Neuronal stem cell (in vitro differentiated cells): ENCODE data around the gene ITGA11.

Experiments
- DNase-seq: peaks from one replicate; pipeline ENCODE4 v3.0.0-alpha.2; 2013; ENCODE audit warnings: low spot score
- H2AFZ ChIP-seq: one replicate; pipeline ENCODE4 v1.6.1; 2013; ENCODE audit warnings: mild to moderate bottlenecking, low read length, inconsistent platforms
- H2AK5ac ChIP-seq: 2 replicates; pipeline ENCODE4 v1.6.1; 2013; ENCODE audit warnings: low read depth, mild to moderate bottlenecking, inconsistent platforms, low read length, moderate library complexity, mixed read lengths
- H2BK120ac ChIP-seq: 2 replicates; pipeline ENCODE4 v1.6.1; 2013; ENCODE audit warnings: low read depth, mild to moderate bottlenecking, inconsistent platforms, low read length, moderate library complexity, mixed read lengths
- H2BK12ac ChIP-seq: one replicate; pipeline ENCODE4 v1.6.1; 2013; ENCODE audit warnings: low read length, inconsistent platforms
- H2BK15ac ChIP-seq: 2 replicates; pipeline ENCODE4 v1.6.1; 2013; ENCODE audit warnings: mild to moderate bottlenecking, low read length, inconsistent platforms, mixed read lengths
- H2BK5ac ChIP-seq: one replicate; pipeline ENCODE4 v1.6.1; 2013; ENCODE audit warnings: inconsistent platforms, mild to moderate bottlenecking, low read length, moderate library complexity
- H3K14ac ChIP-seq: one replicate; pipeline ENCODE4 v1.6.1; 2013; ENCODE audit warnings: low read length, inconsistent platforms
- H3K18ac ChIP-seq: 2 replicates; pipeline ENCODE4 v1.6.1; 2013; ENCODE audit warnings: low read length, inconsistent platforms
- H3K23ac ChIP-seq: 2 replicates; pipeline ENCODE4 v1.6.1; 2013; ENCODE audit warnings: low read depth, mild to moderate bottlenecking, mixed read lengths, low read length, inconsistent platforms; ENCODE audit not compliant: poor library complexity
- H3K27ac ChIP-seq: replicated peaks from 3 replicates; pipeline ENCODE4 v1.5.1; 2013; ENCODE audit warnings: low read length, inconsistent platforms
- H3K27me3 ChIP-seq, 3 experiments: 2 replicates each; pipeline ENCODE4 v1.6.1; 2013; ENCODE audit warnings: low read length in 3 of 3, mild to moderate bottlenecking in 2 of 3, inconsistent platforms in 1 of 3, low read depth in 1 of 3, mixed read lengths in 1 of 3, moderate library complexity in 1 of 3; ENCODE audit not compliant: control insufficient read depth in 3 of 3, insufficient read depth in 3 of 3
- H3K36me3 ChIP-seq, 2 donors: replicated peaks in 1 of 2; 2 replicates each; pipeline ENCODE4 v1.6.1; 2013; ENCODE audit warnings: low read length in 2 of 2; ENCODE audit not compliant: control insufficient read depth in 2 of 2, insufficient read depth in 2 of 2
- H3K4ac ChIP-seq: 2 replicates; pipeline ENCODE4 v1.6.1; 2013; ENCODE audit warnings: inconsistent platforms, mild to moderate bottlenecking, low read length, moderate library complexity
- H3K4me1 ChIP-seq, 2 donors: 1 replicate in 1 of 2; 2 replicates in 1 of 2; pipeline ENCODE4 v1.6.1; 2013; ENCODE audit warnings: low read length in 2 of 2, low read depth in 1 of 2; ENCODE audit not compliant: control insufficient read depth in 2 of 2, insufficient read depth in 1 of 2
- H3K4me2 ChIP-seq: one replicate; pipeline ENCODE4 v1.6.1; 2013; ENCODE audit warnings: mild to moderate bottlenecking, low read length, inconsistent platforms; ENCODE audit not compliant: insufficient read depth, poor library complexity, severe bottlenecking
- H3K4me3 ChIP-seq, 2 donors: 2 replicates each; pipeline ENCODE4 v1.5.1; 2013; ENCODE audit warnings: low read length in 2 of 2, mild to moderate bottlenecking in 2 of 2, inconsistent platforms in 1 of 2, moderate library complexity in 1 of 2
- H3K79me1 ChIP-seq: one replicate; pipeline ENCODE4 v1.6.1; 2013; ENCODE audit warnings: low read depth, mild to moderate bottlenecking, inconsistent platforms, low read length, moderate library complexity
- H3K9ac ChIP-seq: one replicate; pipeline ENCODE4 v1.6.1; 2013; ENCODE audit warnings: mild to moderate bottlenecking, low read depth, low read length, inconsistent platforms; ENCODE audit not compliant: poor library complexity
- H3K9me3 ChIP-seq, 2 donors: replicated peaks in 1 of 2; 2 replicates each; pipeline versions ENCODE3 to v1.6.1; 2013; ENCODE audit warnings: low read length in 2 of 2, mild to moderate bottlenecking in 2 of 2, inconsistent platforms in 1 of 2, low read depth in 1 of 2, mixed read lengths in 1 of 2, moderate library complexity in 1 of 2; ENCODE audit not compliant: control insufficient read depth in 2 of 2, insufficient read depth in 1 of 2
- H4K8ac ChIP-seq: one replicate; pipeline ENCODE4 v1.6.1; 2013; ENCODE audit warnings: low read depth, mild to moderate bottlenecking, inconsistent platforms, low read length, moderate library complexity
- H4K91ac ChIP-seq: one replicate; pipeline ENCODE4 v1.6.1; 2013; ENCODE audit warnings: low read length, low read depth, mild to moderate bottlenecking, inconsistent platforms; ENCODE audit not compliant: poor library complexity
- WGBS, 2 donors: extraction: QIAGEN DNeasy Blood & Tissue Kit; methylation state at CpG; one replicate each; pipeline ENCODE4 v1.1.7; 2013; ENCODE audit warnings: missing lambda C conversion rate in 2 of 2, mixed read lengths in 1 of 2; ENCODE audit not compliant: insufficient read length in 2 of 2, insufficient replicate concordance in 1 of 2; ENCODE audit errors: extremely low coverage in 2 of 2; 5-methylcytosine and 5-hydroxymethylcytosine counted together

ITGA11 gene

DNA sequence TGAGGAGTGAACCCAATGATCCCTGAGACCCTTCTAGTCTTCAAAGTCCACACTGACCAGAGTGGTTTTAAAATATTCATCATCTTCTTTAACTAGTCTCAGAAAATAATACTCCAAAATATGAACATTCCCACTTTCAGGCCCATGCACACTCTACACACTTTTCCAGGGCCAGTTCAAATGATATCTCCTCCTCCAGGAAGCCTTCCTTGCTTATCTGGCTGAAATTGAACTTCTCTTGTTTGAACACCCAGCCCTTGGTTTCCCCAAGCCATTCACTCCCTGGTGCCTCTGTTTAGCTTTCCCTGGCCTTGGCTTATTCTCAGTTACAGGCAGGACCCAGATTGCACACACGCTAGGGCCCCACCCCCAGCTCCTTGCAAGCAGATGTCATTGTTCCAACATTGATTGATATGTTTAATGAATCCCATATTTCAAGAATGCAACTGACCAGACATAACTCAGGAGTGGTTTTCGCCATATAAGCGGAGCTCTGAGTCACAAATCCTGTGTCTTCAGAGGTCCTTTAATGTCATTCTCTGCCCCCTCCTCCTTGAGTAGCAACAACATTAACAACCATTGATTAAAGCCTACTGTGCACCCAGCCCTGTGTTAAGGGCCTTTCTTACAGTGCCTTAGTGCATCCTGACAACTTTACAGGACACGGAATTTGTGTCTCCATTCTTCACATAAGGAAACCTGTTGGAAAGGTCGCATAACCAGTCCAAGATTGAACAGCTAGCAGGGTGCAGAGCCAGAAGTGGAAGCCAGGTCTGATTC is 2.1 kb downstream of the ITGA11 start:
- H3K4me1 ChIP-seq: peaks cover 3 to 8% of the 10 kb centered on the region in 2 donors
- no peak overlapping the region for H3K4me3 ChIP-seq
- H2AK5ac ChIP-seq: no peak overlapping the region
- no peak overlapping the region for H4K8ac ChIP-seq
- no peaks in the 10 kb centered on the region for H3K9me3 ChIP-seq
- DNase-seq: no peak
- no peak overlapping the region for H2BK120ac ChIP-seq
- no peak overlapping the region for H3K4me2 ChIP-seq
- no CpG with 5 or more reads among the region's 5 CpGs for WGBS, 2 donors
- no peak overlapping the region for H3K23ac ChIP-seq
- H3K27ac ChIP-seq: no peak overlapping the region
- H2BK5ac ChIP-seq: no peak overlapping the region
- no peak overlapping the region for H3K18ac ChIP-seq
- no peak overlapping the region for H3K4ac ChIP-seq
- no peak overlapping the region for H2BK15ac ChIP-seq
- no peak overlapping the region for H2BK12ac ChIP-seq
- H3K79me1 ChIP-seq: no peaks in the 10 kb centered on the region
- no peak overlapping the region for H3K9ac ChIP-seq
- no peak overlapping the region for H3K14ac ChIP-seq
- H4K91ac ChIP-seq: no peak overlapping the region
- no peaks in the 10 kb centered on the region for H3K36me3 ChIP-seq
- H3K27me3 ChIP-seq: peaks cover 7 to 91% (median 49%) of the 10 kb centered on the region in 3 experiments
- H2AFZ ChIP-seq: no peak overlapping the region

DNA sequence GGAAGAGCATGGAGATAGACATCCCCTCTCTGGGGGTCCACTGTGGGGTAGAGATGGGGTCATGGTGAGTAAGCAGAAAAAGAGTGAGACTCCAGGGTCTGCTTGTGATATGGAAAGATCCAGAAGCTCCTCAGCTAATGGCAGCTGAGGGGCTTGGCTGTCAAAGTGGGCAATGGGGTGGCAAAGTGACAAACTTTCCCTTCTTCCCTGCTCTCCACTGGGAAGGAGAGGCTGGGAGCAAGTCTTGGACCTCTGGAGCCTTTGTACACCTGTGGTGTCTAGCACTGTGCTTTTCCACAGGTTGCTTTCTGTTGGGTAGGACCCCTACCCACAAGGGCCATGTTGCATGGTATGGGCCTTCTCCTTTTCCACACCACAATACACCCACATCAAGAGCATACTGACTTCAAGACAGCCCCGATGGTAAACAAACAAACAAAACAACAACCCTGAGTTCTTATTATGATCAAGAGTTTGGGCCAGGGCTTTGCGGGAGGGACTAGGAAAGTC is 3.5 kb downstream of the ITGA11 start:
- no peak overlapping the region for H2AFZ ChIP-seq
- no peak overlapping the region for H4K91ac ChIP-seq
- H2BK15ac ChIP-seq: peak overlapping the region; percentile 10
- H3K9ac ChIP-seq: no peak overlapping the region
- H3K27me3 ChIP-seq: peaks cover 7 to 77% (median 43%) of the 10 kb centered on the region in 3 experiments
- no peak overlapping the region for H2AK5ac ChIP-seq
- H2BK120ac ChIP-seq: no peak overlapping the region
- H3K14ac ChIP-seq: no peak overlapping the region
- H3K4me3 ChIP-seq: no peak overlapping the region
- no peak overlapping the region for H3K18ac ChIP-seq
- no peak overlapping the region for H2BK12ac ChIP-seq
- no peak overlapping the region for H3K4me2 ChIP-seq
- H3K4ac ChIP-seq: no peak overlapping the region
- H3K79me1 ChIP-seq: no peaks in the 10 kb centered on the region
- no peaks in the 10 kb centered on the region for H3K9me3 ChIP-seq
- no peak overlapping the region for H3K23ac ChIP-seq
- no peak overlapping the region for H4K8ac ChIP-seq
- DNase-seq: no peak
- no peaks in the 10 kb centered on the region for H3K36me3 ChIP-seq
- H3K4me1 ChIP-seq: peaks cover 2 to 3% of the 10 kb centered on the region in 2 donors
- H3K27ac ChIP-seq: no peak overlapping the region
- no CpG with 5 or more reads among the region's 2 CpGs for WGBS, 2 donors
- H2BK5ac ChIP-seq: no peak overlapping the region

DNA sequence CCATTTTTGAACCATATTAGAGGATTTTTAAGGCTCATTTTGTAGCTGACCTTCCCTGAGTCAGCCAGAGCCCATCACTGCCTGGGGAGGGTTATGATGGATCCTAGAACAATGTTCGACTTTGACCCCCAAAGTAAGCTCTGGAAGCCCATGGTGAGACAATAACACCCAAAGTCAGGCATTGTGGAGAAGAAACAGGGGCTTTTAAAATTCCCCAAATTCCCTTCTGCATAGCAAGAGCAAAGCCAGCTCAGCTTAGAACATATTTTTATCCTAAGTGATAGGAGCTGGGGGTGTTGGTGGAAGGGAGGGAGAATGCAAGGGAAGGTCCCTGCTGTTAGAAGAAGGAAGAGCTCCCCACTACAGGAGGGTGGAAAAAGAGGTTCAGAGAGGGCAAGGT is 4.0 kb downstream of the ITGA11 start:
- no peak overlapping the region for H3K14ac ChIP-seq
- H3K4me3 ChIP-seq: no peak overlapping the region
- H2BK120ac ChIP-seq: no peak overlapping the region
- H3K36me3 ChIP-seq: no peaks in the 10 kb centered on the region
- no peak overlapping the region for H3K4ac ChIP-seq
- no peak overlapping the region for H3K9ac ChIP-seq
- no peak overlapping the region for H4K8ac ChIP-seq
- H3K23ac ChIP-seq: no peak overlapping the region
- no peak overlapping the region for H2AK5ac ChIP-seq
- H3K18ac ChIP-seq: no peak overlapping the region
- H3K27me3 ChIP-seq: peaks cover 7 to 74% (median 38%) of the 10 kb centered on the region in 3 experiments
- no peak overlapping the region for H2BK12ac ChIP-seq
- H3K79me1 ChIP-seq: no peaks in the 10 kb centered on the region
- H3K9me3 ChIP-seq: no peaks in the 10 kb centered on the region
- H3K4me1 ChIP-seq: peaks cover 2 to 3% of the 10 kb centered on the region in 2 donors
- no CpG with 5 or more reads among the region's 1 CpG for WGBS, 2 donors
- no peak overlapping the region for H3K27ac ChIP-seq
- no peak overlapping the region for H2AFZ ChIP-seq
- H2BK15ac ChIP-seq: peak overlapping the region; percentile 10
- DNase-seq: no peak
- no peak overlapping the region for H2BK5ac ChIP-seq
- H4K91ac ChIP-seq: no peak overlapping the region
- H3K4me2 ChIP-seq: no peak overlapping the region

DNA sequence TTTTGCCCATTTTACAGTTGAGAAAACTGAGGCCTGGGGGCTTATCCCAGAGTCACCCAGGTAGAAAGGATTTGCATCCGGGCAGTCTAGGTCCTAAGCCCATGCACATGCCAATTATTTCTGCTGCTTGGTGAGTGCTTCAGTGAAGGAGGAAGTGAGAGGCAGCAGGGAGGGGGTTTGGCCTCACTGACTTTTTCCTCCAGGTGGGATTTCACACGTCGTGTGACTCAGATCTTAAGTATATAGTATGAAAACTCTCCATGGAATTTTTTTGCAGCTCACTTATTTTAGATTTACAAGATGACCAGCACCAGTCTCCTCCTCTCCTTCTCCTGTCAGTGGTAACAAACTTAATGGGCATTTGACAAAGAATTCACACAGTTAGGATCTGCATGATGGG is 4.6 kb downstream of the ITGA11 start:
- no CpG with 5 or more reads among the region's 3 CpGs for WGBS, 2 donors

More for the DNA sequence above, 4.6 kb downstream of the ITGA11 start:
- no peak overlapping the region for H3K18ac ChIP-seq
- no peak overlapping the region for H3K14ac ChIP-seq
- H2BK12ac ChIP-seq: no peak overlapping the region
- no peak for DNase-seq
- no peak overlapping the region for H3K4me2 ChIP-seq
- H2BK120ac ChIP-seq: no peak overlapping the region
- peaks cover 2 to 3% of the 10 kb centered on the region in 2 donors for H3K4me1 ChIP-seq
- no peaks in the 10 kb centered on the region for H3K36me3 ChIP-seq
- H3K4me3 ChIP-seq: no peak overlapping the region
- H2AK5ac ChIP-seq: no peak overlapping the region
- H3K27me3 ChIP-seq: peaks cover 7 to 70% (median 32%) of the 10 kb centered on the region in 3 experiments
- H2BK15ac ChIP-seq: no peak overlapping the region
- H3K79me1 ChIP-seq: no peaks in the 10 kb centered on the region
- H4K91ac ChIP-seq: no peak overlapping the region
- no peak overlapping the region for H4K8ac ChIP-seq
- no peaks in the 10 kb centered on the region for H3K9me3 ChIP-seq
- H3K4ac ChIP-seq: no peak overlapping the region
- H3K27ac ChIP-seq: no peak overlapping the region
- no peak overlapping the region for H2AFZ ChIP-seq
- no peak overlapping the region for H3K9ac ChIP-seq
- H2BK5ac ChIP-seq: no peak overlapping the region
- no peak overlapping the region for H3K23ac ChIP-seq
